Inflammatory macrophage (primary cell): ENCODE results near the gene KLF16.
"Not testable (repeated sequence)": the region's sequence is repeated elsewhere in the genome, so short reads cannot be mapped to it uniquely, and the experiment has no call there.

ENCODE experiments used
- DNase-seq, 2 donors: peaks; one replicate each; pipeline ENCODE4 v3.0.0-alpha.2; 2020 to 2022

The KLF16 gene

DNA sequence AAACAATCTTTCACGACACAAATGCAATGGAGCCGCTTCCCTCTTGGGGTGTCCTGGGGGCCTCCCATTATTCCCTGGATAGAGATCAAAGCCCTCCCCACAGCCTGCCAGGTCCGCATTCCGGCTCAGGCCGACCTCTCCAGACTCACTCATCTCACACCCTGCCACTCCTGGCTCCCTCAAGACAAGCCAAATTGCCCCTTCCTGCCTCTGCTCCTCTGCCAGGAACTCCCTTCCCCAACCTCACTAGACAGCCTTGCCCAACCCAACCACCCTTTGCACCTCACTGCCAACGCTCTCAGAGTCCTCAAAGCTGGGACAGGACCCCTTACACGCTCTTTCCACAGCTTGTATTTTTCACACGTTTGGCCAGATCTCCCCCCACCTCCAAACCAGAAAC is 20.4 kb upstream of the KLF16 start:
- no peak for DNase-seq

GRCh38 chr19:1882786-1883692 is 19.7 kb upstream of the KLF16 start:
- DNase-seq: no peak

GRCh38 chr19:1882089-1882785 is 18.9 kb upstream of the KLF16 start:
- DNase-seq: no peak

DNA sequence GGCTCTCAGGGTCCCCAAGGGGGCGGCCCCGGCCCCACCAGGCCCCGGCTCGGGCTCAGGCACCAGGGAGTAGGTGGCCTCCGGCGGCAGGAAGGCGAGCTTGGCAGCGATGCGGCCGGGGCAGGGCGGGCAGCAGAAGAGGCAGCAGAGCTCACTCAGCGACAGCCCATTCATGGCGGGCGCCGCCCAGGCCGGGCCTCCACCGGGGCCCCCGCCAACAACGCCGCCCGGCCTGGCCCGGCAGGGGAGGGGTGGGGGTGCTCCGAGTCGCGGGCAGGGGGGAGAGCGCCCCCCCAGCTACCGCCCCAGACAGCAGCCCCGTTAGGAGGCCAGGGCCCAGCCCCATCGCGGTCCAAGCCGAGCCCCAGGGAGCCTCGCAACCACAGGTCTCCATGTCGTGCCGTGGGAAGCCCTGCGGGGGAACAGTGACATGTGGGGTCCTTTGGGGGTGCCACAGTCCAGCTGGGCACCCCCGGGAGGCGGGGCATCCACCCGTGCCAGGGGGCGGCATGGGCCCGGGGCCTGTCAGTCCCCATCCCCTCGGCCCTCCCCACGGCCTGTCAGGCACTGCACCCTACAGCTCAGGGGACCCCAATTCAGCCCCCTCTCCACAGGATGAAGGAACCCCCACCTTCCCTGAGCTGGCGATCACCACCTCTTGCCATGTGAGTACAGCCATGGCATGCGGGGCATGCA is 18.2 kb upstream of the KLF16 start:
- not testable (repeated sequence) for DNase-seq

- DNase-seq: no peak
Measured at GRCh38 chr19:1880611-1881392, 17.4 kb upstream of the KLF16 start.

DNA sequence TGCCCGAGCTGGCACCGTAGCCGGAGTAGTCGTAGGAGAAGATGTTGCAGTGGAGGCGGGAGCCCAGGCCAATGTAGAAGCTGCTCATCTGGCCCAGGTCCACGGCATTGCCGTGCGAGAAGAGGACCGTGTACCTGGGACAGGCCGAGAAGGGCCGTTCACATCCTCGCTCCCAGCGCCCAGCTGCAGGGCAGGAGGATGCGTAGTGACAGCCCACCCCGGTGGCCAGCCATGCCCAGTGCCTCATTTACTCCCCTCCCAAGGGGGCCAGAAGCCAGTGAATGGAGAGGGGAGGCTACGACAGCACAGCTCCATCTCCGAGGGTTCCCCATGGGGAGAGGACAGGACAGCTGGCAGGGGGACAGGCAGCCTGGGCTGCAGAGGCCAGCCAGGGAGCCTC is 16.6 kb upstream of the KLF16 start:
- not testable (repeated sequence) for DNase-seq

- DNase-seq: not testable (repeated sequence)
Measured at GRCh38 chr19:1878583-1878982, 15.2 kb upstream of the KLF16 start.

GRCh38 chr19:1877280-1877660 is 13.9 kb upstream of the KLF16 start:
- DNase-seq: not testable (repeated sequence)

DNA sequence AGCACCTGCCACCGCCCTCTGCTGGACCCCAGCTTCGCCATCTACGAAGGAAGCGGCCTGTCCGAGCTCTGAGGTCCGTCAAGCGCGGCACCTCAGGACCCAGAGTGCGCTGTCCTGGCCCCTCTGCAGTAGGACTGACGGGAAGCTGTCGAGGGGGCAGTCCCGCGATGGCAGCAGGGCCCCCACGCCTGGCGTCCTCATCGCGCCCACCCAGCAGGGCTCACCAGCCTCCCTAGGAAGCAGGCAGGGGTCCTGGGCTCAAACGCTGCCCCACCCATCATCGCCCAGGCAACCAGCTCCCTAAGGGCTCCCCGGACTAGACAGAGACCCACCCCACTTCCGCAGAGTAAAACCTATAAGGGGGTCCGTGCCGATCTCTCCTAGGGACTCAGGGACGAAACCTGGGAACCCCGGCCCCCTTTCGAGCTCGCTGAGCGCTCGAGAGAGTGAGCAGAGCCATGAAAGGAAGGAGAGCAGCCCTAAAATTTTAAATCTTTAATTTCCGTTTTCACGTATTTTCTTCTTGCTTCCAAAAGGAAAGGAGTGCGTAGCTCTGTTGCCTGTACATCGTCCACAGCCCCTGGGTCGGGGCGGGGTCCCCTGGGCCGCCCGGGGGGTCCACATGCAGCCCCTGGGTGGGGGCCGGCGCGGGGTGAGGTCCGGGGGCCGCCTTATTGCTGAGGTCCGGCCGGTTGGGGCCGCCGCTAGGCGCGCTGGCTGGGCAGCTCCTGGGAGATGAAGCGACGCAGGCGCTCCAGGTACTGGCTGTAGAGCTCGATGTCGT is 13.3 kb upstream of the KLF16 start:
- not testable (repeated sequence) for DNase-seq

DNA sequence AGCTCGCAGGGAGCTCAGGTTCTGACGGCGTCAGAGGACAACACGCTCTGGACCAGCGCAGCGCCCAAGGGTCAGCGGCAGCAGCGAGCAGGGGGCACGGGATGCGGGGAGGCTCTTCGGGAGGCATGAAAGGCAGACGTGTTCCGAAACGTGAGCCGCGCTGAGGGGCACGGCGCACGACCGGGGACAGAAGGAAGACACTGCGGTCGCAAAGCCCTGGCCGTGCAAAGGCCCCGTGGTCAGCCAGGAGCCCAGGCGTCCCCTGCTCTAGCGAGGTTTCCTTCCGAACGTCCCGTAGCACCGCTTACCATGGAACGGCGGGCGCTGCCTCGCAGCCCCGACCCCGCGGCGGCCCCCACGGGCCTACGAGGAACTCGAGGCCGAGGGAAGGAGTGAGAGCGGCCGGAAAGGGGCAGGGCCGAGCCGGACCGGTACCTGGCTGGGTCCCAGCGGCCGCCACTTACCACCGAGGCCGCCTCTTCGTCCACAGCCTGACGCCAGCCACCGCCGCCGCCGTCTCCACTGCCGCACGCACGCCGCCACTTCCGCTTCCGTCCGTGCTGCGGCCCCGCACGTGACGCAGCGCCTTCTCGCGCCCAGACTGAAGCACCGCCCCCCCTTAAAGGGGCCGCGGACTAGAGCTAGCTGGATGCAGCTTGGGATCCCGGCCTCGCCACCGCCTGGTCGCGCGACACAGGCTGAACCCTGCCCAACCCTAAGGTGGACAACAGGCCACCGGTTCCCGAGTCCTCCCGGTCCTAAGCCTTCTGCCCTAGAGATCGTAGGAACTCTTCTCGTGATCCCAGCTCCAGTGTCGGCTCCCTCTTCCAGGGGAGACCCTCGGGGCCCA is 12.5 kb upstream of the KLF16 start:
- DNase-seq: peak; percentile 93 to 95

DNA sequence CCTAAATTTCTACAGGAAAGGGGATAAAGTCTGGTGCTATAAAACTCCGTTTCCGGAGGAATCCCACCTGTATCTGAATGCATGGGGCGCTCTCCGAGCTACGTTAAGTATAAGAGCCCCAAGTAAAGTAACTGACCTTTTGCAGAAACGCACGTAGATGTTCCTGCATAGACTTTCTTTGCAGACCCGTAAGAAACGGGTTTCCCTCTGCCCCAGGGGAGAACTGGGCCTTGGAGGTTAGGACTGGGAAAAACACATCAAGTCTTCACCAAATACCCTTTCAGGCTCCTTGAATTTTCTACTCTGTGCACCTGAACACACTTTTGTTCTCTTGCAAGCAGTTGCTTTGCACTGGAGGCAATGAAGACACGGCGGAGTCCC is 11.9 kb upstream of the KLF16 start:
- not testable (repeated sequence) for DNase-seq

- peak; percentile 53 to 57 for DNase-seq
Measured at GRCh38 chr19:1874554-1875185, 11.3 kb upstream of the KLF16 start.

DNA sequence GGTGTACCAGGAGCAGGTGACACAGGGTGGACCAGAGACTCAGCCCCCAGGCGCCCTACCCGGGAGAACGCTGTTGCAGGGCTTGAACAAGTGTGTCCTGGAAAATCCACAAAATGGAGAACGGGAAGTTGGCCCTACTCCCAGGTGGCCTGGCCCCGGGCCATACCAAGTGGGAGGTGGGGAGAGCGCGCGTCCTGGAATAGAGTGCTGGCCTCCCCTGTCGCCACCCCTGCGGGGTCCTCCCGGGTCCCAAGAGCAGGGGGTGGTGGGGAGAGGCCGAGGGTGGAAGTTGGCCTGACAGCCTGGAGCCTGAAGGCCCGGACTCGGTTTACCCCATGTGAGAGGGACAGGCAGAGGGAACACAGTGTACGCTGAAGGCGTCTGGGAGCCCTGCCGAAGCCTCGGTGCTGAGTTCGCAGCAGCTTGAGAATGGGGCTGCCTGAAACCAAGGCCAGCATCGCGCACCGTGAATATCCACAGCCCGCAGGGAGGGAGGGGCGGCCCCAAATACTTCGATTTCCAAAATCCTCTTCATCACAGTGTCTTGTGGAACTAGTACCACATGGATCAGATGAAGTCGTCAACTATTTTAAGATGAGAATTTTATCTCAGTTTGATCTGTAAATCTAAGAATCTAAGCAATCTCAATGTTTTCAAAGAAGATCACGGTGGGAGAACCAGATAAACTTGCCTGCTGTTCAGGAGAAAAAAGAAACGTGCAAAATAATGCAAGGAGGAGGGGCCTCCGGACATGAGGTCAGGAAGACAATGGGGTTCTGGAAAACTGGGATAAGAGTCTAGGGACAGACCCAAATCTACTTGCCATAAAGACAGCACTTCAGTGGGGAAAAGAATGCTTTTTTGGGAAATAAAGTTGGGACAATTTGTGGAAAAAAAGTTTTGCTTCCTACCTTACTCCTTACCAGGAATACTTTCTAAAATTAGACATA is 10.4 kb upstream of the KLF16 start:
- no peak for DNase-seq

DNA sequence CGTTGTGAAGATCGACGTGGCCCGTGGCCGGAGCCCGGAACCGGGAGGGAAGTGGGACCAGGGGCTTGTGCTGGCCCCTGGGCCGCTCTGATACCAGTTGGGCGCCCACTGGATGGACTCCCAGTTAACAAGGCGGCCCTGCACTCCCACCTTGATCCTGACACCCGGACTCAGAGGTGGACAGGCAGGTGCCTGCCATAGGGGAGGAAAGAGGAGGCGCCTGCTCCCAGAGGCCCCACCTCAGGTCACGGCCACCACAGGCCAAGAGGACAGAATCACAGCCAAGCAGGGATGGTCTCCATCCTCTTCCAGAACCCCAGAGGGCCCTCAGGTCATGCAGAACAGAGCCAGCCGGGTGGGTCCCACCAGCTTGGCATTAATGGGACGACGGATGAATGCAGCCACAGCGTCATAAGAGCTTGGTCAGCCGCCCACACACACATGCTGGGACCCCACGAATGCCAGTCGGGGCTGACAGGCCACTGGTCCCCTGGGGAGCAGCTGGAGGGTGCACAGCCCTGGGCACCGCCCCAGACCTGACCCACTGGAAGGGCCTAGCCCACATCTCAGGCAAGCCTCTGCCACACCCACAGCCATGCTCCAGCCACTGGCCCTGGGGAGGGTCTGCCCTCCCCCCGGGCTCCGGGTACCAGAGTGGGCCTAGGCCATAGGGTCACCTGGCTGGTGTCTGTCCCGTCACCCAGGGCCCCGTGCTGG is 9.6 kb upstream of the KLF16 start:
- no peak for DNase-seq

- DNase-seq: no peak
Measured at GRCh38 chr19:1871630-1872029, 8.3 kb upstream of the KLF16 start.

GRCh38 chr19:1871140-1871597 is 7.8 kb upstream of the KLF16 start:
- DNase-seq: no peak

DNA sequence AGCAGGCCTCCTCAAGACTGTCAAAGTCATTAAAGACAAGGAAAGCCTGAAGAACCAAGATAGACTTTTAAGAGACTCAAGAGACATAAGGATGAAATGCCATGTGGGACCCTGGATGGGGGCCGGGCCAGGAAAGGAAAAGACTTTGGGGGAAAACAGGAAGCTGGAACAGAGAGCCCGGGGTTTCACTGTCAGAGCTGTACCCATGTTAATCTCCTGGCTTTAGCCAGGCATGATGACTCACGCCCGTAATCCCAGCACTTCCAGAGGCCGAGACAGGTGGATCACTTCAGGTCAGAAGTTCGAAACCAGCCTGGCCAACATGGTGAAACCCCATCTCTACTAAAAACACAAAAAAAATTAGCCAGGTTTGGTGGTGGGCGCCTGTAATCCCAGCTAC is 5.6 kb upstream of the KLF16 start:
- no peak for DNase-seq

DNA sequence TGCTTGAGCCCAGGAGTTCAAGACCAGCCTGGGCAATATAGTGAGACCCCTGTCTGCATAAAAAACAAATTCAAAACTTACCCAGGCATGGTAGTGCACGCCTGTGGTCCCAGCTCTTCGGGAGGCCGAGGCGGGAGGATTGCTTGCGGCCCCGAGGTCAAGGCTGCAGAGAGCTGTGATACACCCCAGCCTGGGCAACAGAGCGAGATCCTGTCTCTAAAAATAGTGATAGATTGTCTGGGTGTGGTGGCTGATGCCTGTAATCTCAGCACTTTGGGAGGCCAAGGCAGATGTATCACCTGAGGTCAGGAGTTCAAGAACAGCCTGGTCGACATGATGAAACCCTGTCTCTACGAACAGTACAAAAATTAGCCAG is 4.0 kb upstream of the KLF16 start:
- DNase-seq: no peak
